GM19397 (cell line): ENCODE measurements around the gene EI24.

Source experiments
- ATAC-seq: cut with Tn5 transposase; IDR thresholded peaks from one replicate; pipeline ENCODE4 v1.9.1; 2021; ENCODE audit warnings: mild to moderate bottlenecking, moderate library complexity; ENCODE audit not compliant: unreplicated experiment

The EI24 gene

GRCh38 chr11:125626288-125626950 is 57.1 kb downstream of the EI24 start:
- ATAC-seq, result peak; percentile 26

- ATAC-seq, result no peak
These were observed 58.1 kb downstream of the EI24 start for GRCh38 chr11:125627236-125627910.
